Neuronal stem cell (in vitro differentiated cells): ENCODE measurements around the gene LPGAT1.

Source experiments
- DNase-seq: peaks from one replicate; pipeline ENCODE4 v3.0.0-alpha.2; 2013; ENCODE audit warnings: low spot score
- H2AFZ ChIP-seq: one replicate; pipeline ENCODE4 v1.6.1; 2013; ENCODE audit warnings: mild to moderate bottlenecking, low read length, inconsistent platforms
- H2AK5ac ChIP-seq: 2 replicates; pipeline ENCODE4 v1.6.1; 2013; ENCODE audit warnings: low read depth, mild to moderate bottlenecking, inconsistent platforms, low read length, moderate library complexity, mixed read lengths
- H2BK120ac ChIP-seq: 2 replicates; pipeline ENCODE4 v1.6.1; 2013; ENCODE audit warnings: low read depth, mild to moderate bottlenecking, inconsistent platforms, low read length, moderate library complexity, mixed read lengths
- H2BK12ac ChIP-seq: one replicate; pipeline ENCODE4 v1.6.1; 2013; ENCODE audit warnings: low read length, inconsistent platforms
- H2BK15ac ChIP-seq: 2 replicates; pipeline ENCODE4 v1.6.1; 2013; ENCODE audit warnings: mild to moderate bottlenecking, low read length, inconsistent platforms, mixed read lengths
- H2BK5ac ChIP-seq: one replicate; pipeline ENCODE4 v1.6.1; 2013; ENCODE audit warnings: inconsistent platforms, mild to moderate bottlenecking, low read length, moderate library complexity
- H3K14ac ChIP-seq: one replicate; pipeline ENCODE4 v1.6.1; 2013; ENCODE audit warnings: low read length, inconsistent platforms
- H3K18ac ChIP-seq: 2 replicates; pipeline ENCODE4 v1.6.1; 2013; ENCODE audit warnings: low read length, inconsistent platforms
- H3K23ac ChIP-seq: 2 replicates; pipeline ENCODE4 v1.6.1; 2013; ENCODE audit warnings: low read depth, mild to moderate bottlenecking, mixed read lengths, low read length, inconsistent platforms; ENCODE audit not compliant: poor library complexity
- H3K27ac ChIP-seq: replicated peaks from 3 replicates; pipeline ENCODE4 v1.5.1; 2013; ENCODE audit warnings: low read length, inconsistent platforms
- H3K27me3 ChIP-seq, 3 experiments: 2 replicates each; pipeline ENCODE4 v1.6.1; 2013; ENCODE audit warnings: low read length in 3 of 3, mild to moderate bottlenecking in 2 of 3, inconsistent platforms in 1 of 3, low read depth in 1 of 3, mixed read lengths in 1 of 3, moderate library complexity in 1 of 3; ENCODE audit not compliant: control insufficient read depth in 3 of 3, insufficient read depth in 3 of 3
- H3K36me3 ChIP-seq, 2 donors: replicated peaks in 1 of 2; 2 replicates each; pipeline ENCODE4 v1.6.1; 2013; ENCODE audit warnings: low read length in 2 of 2; ENCODE audit not compliant: control insufficient read depth in 2 of 2, insufficient read depth in 2 of 2
- H3K4ac ChIP-seq: 2 replicates; pipeline ENCODE4 v1.6.1; 2013; ENCODE audit warnings: inconsistent platforms, mild to moderate bottlenecking, low read length, moderate library complexity
- H3K4me1 ChIP-seq, 2 donors: 1 replicate in 1 of 2; 2 replicates in 1 of 2; pipeline ENCODE4 v1.6.1; 2013; ENCODE audit warnings: low read length in 2 of 2, low read depth in 1 of 2; ENCODE audit not compliant: control insufficient read depth in 2 of 2, insufficient read depth in 1 of 2
- H3K4me2 ChIP-seq: one replicate; pipeline ENCODE4 v1.6.1; 2013; ENCODE audit warnings: mild to moderate bottlenecking, low read length, inconsistent platforms; ENCODE audit not compliant: insufficient read depth, poor library complexity, severe bottlenecking
- H3K4me3 ChIP-seq, 2 donors: 2 replicates each; pipeline ENCODE4 v1.5.1; 2013; ENCODE audit warnings: low read length in 2 of 2, mild to moderate bottlenecking in 2 of 2, inconsistent platforms in 1 of 2, moderate library complexity in 1 of 2
- H3K79me1 ChIP-seq: one replicate; pipeline ENCODE4 v1.6.1; 2013; ENCODE audit warnings: low read depth, mild to moderate bottlenecking, inconsistent platforms, low read length, moderate library complexity
- H3K9ac ChIP-seq: one replicate; pipeline ENCODE4 v1.6.1; 2013; ENCODE audit warnings: mild to moderate bottlenecking, low read depth, low read length, inconsistent platforms; ENCODE audit not compliant: poor library complexity
- H3K9me3 ChIP-seq, 2 donors: replicated peaks in 1 of 2; 2 replicates each; pipeline versions ENCODE3 to v1.6.1; 2013; ENCODE audit warnings: low read length in 2 of 2, mild to moderate bottlenecking in 2 of 2, inconsistent platforms in 1 of 2, low read depth in 1 of 2, mixed read lengths in 1 of 2, moderate library complexity in 1 of 2; ENCODE audit not compliant: control insufficient read depth in 2 of 2, insufficient read depth in 1 of 2
- H4K8ac ChIP-seq: one replicate; pipeline ENCODE4 v1.6.1; 2013; ENCODE audit warnings: low read depth, mild to moderate bottlenecking, inconsistent platforms, low read length, moderate library complexity
- H4K91ac ChIP-seq: one replicate; pipeline ENCODE4 v1.6.1; 2013; ENCODE audit warnings: low read length, low read depth, mild to moderate bottlenecking, inconsistent platforms; ENCODE audit not compliant: poor library complexity
- WGBS, 2 donors: extraction: QIAGEN DNeasy Blood & Tissue Kit; methylation state at CpG; one replicate each; pipeline ENCODE4 v1.1.7; 2013; ENCODE audit warnings: missing lambda C conversion rate in 2 of 2, mixed read lengths in 1 of 2; ENCODE audit not compliant: insufficient read length in 2 of 2, insufficient replicate concordance in 1 of 2; ENCODE audit errors: extremely low coverage in 2 of 2; 5-methylcytosine and 5-hydroxymethylcytosine counted together

Gene LPGAT1

GRCh38 chr1:211764701-211765100, 65.9 kb downstream of the LPGAT1 start:
- no peak overlapping the region for H3K4me2 ChIP-seq
- no peaks in the 10 kb centered on the region for H3K79me1 ChIP-seq
- no peak overlapping the region for H3K23ac ChIP-seq
- no CpG with 5 or more reads among the region's 1 CpG for WGBS, 2 donors
- H3K27ac ChIP-seq: no peak overlapping the region
- H3K14ac ChIP-seq: no peak overlapping the region
- H3K36me3 ChIP-seq: peaks cover 0 to 5% of the 10 kb centered on the region in 2 donors
- no peak overlapping the region for H2AK5ac ChIP-seq
- no peak overlapping the region for H2AFZ ChIP-seq
- DNase-seq: no peak
- H3K4ac ChIP-seq: no peak overlapping the region
- H3K9me3 ChIP-seq: no peaks in the 10 kb centered on the region
- no peaks in the 10 kb centered on the region for H3K27me3 ChIP-seq
- no peak overlapping the region for H4K91ac ChIP-seq
- no peak overlapping the region for H3K9ac ChIP-seq
- no peaks in the 10 kb centered on the region for H3K4me1 ChIP-seq
- no peak overlapping the region for H2BK15ac ChIP-seq
- H2BK120ac ChIP-seq: no peak overlapping the region
- no peak overlapping the region for H3K18ac ChIP-seq
- no peak overlapping the region for H3K4me3 ChIP-seq
- no peak overlapping the region for H2BK5ac ChIP-seq
- H2BK12ac ChIP-seq: no peak overlapping the region
- no peak overlapping the region for H4K8ac ChIP-seq

DNA sequence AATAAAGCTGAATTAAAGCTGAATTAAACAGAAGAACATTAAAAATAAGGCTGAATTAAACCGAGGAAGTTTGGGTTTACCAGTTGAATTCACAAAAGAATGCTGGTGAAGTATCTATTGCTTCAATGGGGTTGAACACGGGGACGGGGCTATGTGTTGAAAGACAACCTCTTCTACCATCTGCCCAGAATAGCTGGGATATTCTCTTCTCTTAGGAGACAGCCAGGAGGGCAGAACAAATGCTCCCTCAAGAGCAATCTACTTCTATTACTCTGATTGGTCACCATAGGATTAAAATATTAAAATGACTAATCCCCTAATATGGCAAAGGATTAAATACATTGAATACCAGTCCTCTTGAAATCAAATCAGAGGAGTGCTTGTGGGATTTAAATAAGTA, 68.4 kb downstream of the LPGAT1 start:
- Histone ChIP-seq H3K4ac (no peak overlapping the region), H2BK15ac (no peak overlapping the region), H2BK12ac (no peak overlapping the region), H3K4me2 (no peak overlapping the region), H3K9ac (no peak overlapping the region), H3K18ac (no peak overlapping the region), H3K36me3 (peaks cover 0 to 7% of the 10 kb centered on the region in 2 donors), H3K4me1 (no peaks in the 10 kb centered on the region), H3K9me3 (peaks cover 0 to 6% of the 10 kb centered on the region in 2 donors), H2AK5ac (no peak overlapping the region), H2AFZ (no peak overlapping the region), H2BK5ac (no peak overlapping the region), H3K27me3 (no peaks in the 10 kb centered on the region), H3K23ac (no peak overlapping the region), H3K14ac (no peak overlapping the region), H3K79me1 (no peaks in the 10 kb centered on the region), H3K27ac (no peak overlapping the region), H4K8ac (no peak overlapping the region), H2BK120ac (no peak overlapping the region), H3K4me3 (no peak overlapping the region), H4K91ac (no peak overlapping the region)
- no CpG with 5 or more reads among the region's 3 CpGs for WGBS, 2 donors
- no peak for DNase-seq

- H3K4me1 ChIP-seq: no peaks in the 10 kb centered on the region
- no peak overlapping the region for H2BK120ac ChIP-seq
- DNase-seq: no peak
- H3K9me3 ChIP-seq: peaks cover 0 to 6% of the 10 kb centered on the region in 2 donors
- H3K79me1 ChIP-seq: no peaks in the 10 kb centered on the region
- H3K9ac ChIP-seq: no peak overlapping the region
- peaks cover 0 to 7% of the 10 kb centered on the region in 2 donors for H3K36me3 ChIP-seq
- H2AFZ ChIP-seq: no peak overlapping the region
- H3K18ac ChIP-seq: no peak overlapping the region
- H4K8ac ChIP-seq: no peak overlapping the region
- H2BK5ac ChIP-seq: no peak overlapping the region
- no peak overlapping the region for H3K14ac ChIP-seq
- no peak overlapping the region for H3K27ac ChIP-seq
- H2AK5ac ChIP-seq: no peak overlapping the region
- H2BK15ac ChIP-seq: no peak overlapping the region
- no peak overlapping the region for H4K91ac ChIP-seq
- no peak overlapping the region for H3K4ac ChIP-seq
- H3K4me2 ChIP-seq: no peak overlapping the region
- H3K27me3 ChIP-seq: no peaks in the 10 kb centered on the region
- no peak overlapping the region for H3K23ac ChIP-seq
- no peak overlapping the region for H2BK12ac ChIP-seq
- no peak overlapping the region for H3K4me3 ChIP-seq
These were observed 69.2 kb downstream of the LPGAT1 start for GRCh38 chr1:211761400-211761799.

DNA sequence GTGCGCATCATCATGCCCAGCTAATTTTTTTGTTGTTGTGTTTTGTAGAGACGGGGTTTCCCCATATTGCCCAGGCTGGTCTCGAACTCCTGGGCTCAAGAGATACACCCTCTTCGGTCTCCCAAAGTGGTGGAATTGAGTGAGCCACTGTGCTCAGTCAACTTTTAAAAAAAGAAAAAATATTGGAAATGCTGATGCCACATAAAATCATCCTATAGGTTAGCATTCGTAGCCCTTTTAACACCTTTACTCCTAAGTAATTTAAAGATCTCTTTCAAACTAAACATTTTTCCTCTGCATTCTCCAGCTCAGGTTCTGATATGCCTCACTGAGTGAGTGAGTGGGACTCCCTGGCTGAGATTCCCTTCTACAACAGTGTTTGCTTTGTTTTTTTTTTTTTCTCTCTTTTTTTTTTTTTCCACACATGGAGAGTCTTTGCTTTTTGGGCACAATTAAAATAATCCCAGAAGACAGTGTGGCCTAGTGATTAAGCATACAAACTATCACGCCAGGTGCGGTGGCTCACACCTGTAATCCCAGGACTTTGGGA, 74.0 kb downstream of the LPGAT1 start:
- no peak overlapping the region for H4K91ac ChIP-seq
- H3K14ac ChIP-seq: no peak overlapping the region
- H3K23ac ChIP-seq: no peak overlapping the region
- H2BK5ac ChIP-seq: no peak overlapping the region
- peaks cover 0 to 2% of the 10 kb centered on the region in 2 donors for H3K36me3 ChIP-seq
- no peaks in the 10 kb centered on the region for H3K79me1 ChIP-seq
- no peak overlapping the region for H3K4me2 ChIP-seq
- no peak overlapping the region for H3K4ac ChIP-seq
- H3K4me3 ChIP-seq: no peak overlapping the region
- no CpG with 5 or more reads among the region's 7 CpGs for WGBS, 2 donors
- H4K8ac ChIP-seq: no peak overlapping the region
- peaks cover 0 to 3% of the 10 kb centered on the region in 2 donors for H3K4me1 ChIP-seq
- H3K9me3 ChIP-seq: peaks cover 0 to 6% of the 10 kb centered on the region in 2 donors
- no peak overlapping the region for H2AFZ ChIP-seq
- H3K18ac ChIP-seq: no peak overlapping the region
- H3K9ac ChIP-seq: no peak overlapping the region
- no peak overlapping the region for H2BK120ac ChIP-seq
- H2AK5ac ChIP-seq: no peak overlapping the region
- no peak for DNase-seq
- no peak overlapping the region for H3K27ac ChIP-seq
- no peak overlapping the region for H2BK12ac ChIP-seq
- no peaks in the 10 kb centered on the region for H3K27me3 ChIP-seq
- H2BK15ac ChIP-seq: no peak overlapping the region
